ENCODE data around the gene FNDC7. TPM values are rescaled to one million over a fixed set of nuclear protein-coding genes. Genes with fewer than 3 reads are reported as not detected.
"Not testable (repeated sequence)": the region's sequence is repeated elsewhere in the genome, so short reads cannot be mapped to it uniquely, and the experiment has no call there.

The FNDC7 gene
- total and polyA plus RNA-seq, 5 donors from 2014 or later: 0.20 TPM; not detected in 4

DNA sequence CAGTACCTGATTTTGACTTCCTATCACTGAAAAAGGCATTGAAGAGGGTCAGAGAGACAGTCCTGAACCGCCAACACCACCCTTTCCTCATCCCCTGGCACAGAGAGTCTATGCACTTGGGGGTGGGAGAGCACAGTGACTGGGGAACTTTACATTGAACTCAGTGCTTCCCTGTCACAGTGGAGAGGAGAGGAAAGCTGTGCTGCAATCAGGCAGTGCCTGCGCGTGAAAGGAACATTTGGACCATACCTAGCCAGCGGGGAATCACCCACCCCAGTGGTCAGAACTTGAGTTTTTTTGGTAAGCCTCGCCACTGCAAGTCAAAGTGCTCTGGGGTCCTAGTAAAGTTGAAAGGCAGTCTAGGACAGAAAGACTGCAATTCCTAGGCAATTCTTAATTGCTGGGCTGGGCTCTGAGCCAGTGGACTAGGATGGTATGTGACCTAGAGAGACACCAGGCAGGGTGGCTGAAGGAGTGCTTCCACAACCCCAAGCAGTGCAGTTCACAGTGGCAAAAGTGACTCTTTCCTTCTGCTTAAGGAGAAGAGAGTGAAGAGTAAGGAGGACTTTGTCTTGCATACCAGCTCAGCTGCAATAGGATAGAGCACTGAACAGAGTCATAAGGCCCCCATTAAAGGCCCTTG is 42.5 kb upstream of the FNDC7 start:
- Histone ChIP-seq H3K27me3 (ENCODE audit: control insufficient read depth, insufficient read depth, low read length) (peaks cover 2% of the 10 kb centered on the region), H3K4me3 (ENCODE audit: low read depth, low read length) (no peak overlapping the region), H3K36me3 (ENCODE audit: control insufficient read depth, insufficient read depth, low read length) (no peaks in the 10 kb centered on the region), H3K4me1 (ENCODE audit: control insufficient read depth, insufficient read depth, low read length, poor library complexity, severe bottlenecking) (peaks cover 5% of the 10 kb centered on the region), H3K9me3 (ENCODE audit: control insufficient read depth in 2 of 2, low read length in 2 of 2) (no peaks in the 10 kb centered on the region), H3K27ac (ENCODE audit: insufficient read depth, low read length, poor library complexity, severe bottlenecking) (no peak overlapping the region)
- H3K4me3 Mint-ChIP-seq: no peak overlapping the region
- peaks cover 5% of the 10 kb centered on the region for H3K36me3 Mint-ChIP-seq
- DNase-seq: no peak
- H3K4me1 Mint-ChIP-seq: peaks cover 0 to 19% (median 4%) of the 10 kb centered on the region in 4 donors
- peak overlapping the region in 2 of 3 donors; percentile 27 to 83 for H3K27ac Mint-ChIP-seq
- ATAC-seq (ENCODE audit: low read depth in 2 of 2): no peak
- no peaks in the 10 kb centered on the region for H3K9me3 Mint-ChIP-seq
- H3K27me3 Mint-ChIP-seq: peaks cover 13% of the 10 kb centered on the region

DNA sequence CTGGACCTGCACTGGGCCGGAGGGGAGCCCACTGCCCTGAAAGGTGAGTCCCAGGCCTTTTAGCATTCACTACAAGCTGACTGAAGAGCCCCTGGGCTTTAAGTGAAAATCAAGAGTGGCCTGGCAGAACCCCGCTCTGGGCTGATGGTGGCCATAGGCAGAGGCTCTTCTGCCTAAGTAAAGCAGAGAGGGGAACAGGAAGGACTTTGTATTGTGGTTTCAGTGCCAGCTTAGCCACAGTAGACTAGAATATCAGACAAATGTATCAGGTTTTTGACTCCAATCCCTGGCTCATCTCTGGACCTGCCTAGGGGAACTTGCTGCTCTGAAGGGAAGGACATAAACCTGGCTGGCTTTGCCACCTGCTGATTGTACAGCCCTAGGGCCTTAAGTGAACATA is 41.6 kb upstream of the FNDC7 start:
- Mint-ChIP-seq H3K27me3 (peaks cover 13% of the 10 kb centered on the region), H3K4me1 (peaks cover 0 to 19% (median 4%) of the 10 kb centered on the region in 4 donors), H3K36me3 (no peaks in the 10 kb centered on the region), H3K9me3 (no peaks in the 10 kb centered on the region), H3K27ac (peak overlapping the region in 1 of 3 donors; percentile 41), H3K4me3 (no peak overlapping the region)
- DNase-seq (peak in 1 of 3 donors; percentile 21), ATAC-seq (ENCODE audit: low read depth in 2 of 2) (no peak)
- Histone ChIP-seq H3K9me3 (ENCODE audit: control insufficient read depth in 2 of 2, low read length in 2 of 2) (no peaks in the 10 kb centered on the region), H3K27me3 (ENCODE audit: control insufficient read depth, insufficient read depth, low read length) (peaks cover 2% of the 10 kb centered on the region), H3K4me1 (ENCODE audit: control insufficient read depth, insufficient read depth, low read length, poor library complexity, severe bottlenecking) (peaks cover 5% of the 10 kb centered on the region), H3K4me3 (ENCODE audit: low read depth, low read length) (no peak overlapping the region), H3K36me3 (ENCODE audit: control insufficient read depth, insufficient read depth, low read length) (no peaks in the 10 kb centered on the region), H3K27ac (ENCODE audit: insufficient read depth, low read length, poor library complexity, severe bottlenecking) (no peak overlapping the region)

DNA sequence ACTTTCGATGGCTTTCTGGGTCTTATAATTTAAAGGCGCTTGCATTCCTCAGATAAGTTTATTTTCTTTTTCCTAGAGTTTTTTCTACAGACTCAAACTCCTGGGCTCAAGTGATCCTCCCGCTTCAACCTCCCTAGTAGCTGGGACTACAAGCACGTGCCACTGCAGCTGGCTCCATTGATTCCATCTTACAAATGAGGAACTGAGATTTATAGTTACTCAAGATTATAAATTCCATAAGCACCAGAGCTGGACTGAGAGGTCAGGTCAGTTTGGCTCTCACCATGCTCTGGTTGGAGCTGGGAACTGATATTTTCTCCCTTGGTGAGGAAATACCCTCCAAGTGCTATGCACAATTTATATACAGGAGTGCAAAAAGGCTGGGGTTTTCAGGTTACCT is 34.0 kb upstream of the FNDC7 start:
- Histone ChIP-seq H3K36me3 (ENCODE audit: control insufficient read depth, insufficient read depth, low read length) (no peaks in the 10 kb centered on the region), H3K4me1 (ENCODE audit: control insufficient read depth, insufficient read depth, low read length, poor library complexity, severe bottlenecking) (peaks cover 7% of the 10 kb centered on the region), H3K9me3 (ENCODE audit: control insufficient read depth in 2 of 2, low read length in 2 of 2) (no peaks in the 10 kb centered on the region), H3K4me3 (ENCODE audit: low read depth, low read length) (no peak overlapping the region), H3K27me3 (ENCODE audit: control insufficient read depth, insufficient read depth, low read length) (peaks cover 4% of the 10 kb centered on the region), H3K27ac (ENCODE audit: insufficient read depth, low read length, poor library complexity, severe bottlenecking) (no peak overlapping the region)
- ATAC-seq (ENCODE audit: low read depth in 2 of 2) (no peak), DNase-seq (no peak)
- Mint-ChIP-seq H3K27ac (peak overlapping the region in 1 of 3 donors; percentile 66), H3K36me3 (peaks cover 3% of the 10 kb centered on the region), H3K4me1 (peaks cover 0 to 9% (median 7%) of the 10 kb centered on the region in 4 donors), H3K9me3 (no peaks in the 10 kb centered on the region), H3K27me3 (peaks cover 13% of the 10 kb centered on the region), H3K4me3 (no peak overlapping the region)

- H3K4me3 ChIP-seq (ENCODE audit: low read depth, low read length): peak overlapping the region; percentile 43
- peak overlapping the region in 3 of 4 donors; percentile 35 to 63 (median 58) for H3K4me3 Mint-ChIP-seq
Observed at GRCh38 chr1:108679586-108680213, 33.0 kb upstream of the FNDC7 start.

GRCh38 chr1:108681701-108682100 is 31.0 kb upstream of the FNDC7 start:
- H3K36me3 ChIP-seq (ENCODE audit: control insufficient read depth, insufficient read depth, low read length); ATAC-seq (ENCODE audit: low read depth in 2 of 2); H3K4me3 ChIP-seq (ENCODE audit: low read depth, low read length); H3K27ac Mint-ChIP-seq; H3K9me3 ChIP-seq (ENCODE audit: control insufficient read depth in 2 of 2, low read length in 2 of 2); H3K4me3 Mint-ChIP-seq; H3K9me3 Mint-ChIP-seq; DNase-seq; H3K4me1 ChIP-seq (ENCODE audit: control insufficient read depth, insufficient read depth, low read length, poor library complexity, severe bottlenecking); H3K27ac ChIP-seq (ENCODE audit: insufficient read depth, low read length, poor library complexity, severe bottlenecking); H3K4me1 Mint-ChIP-seq; H3K36me3 Mint-ChIP-seq: not testable (repeated sequence)
- peaks cover 13% of the 10 kb centered on the region for H3K27me3 ChIP-seq (ENCODE audit: control insufficient read depth, insufficient read depth, low read length)
- peaks cover 22% of the 10 kb centered on the region for H3K27me3 Mint-ChIP-seq

More at GRCh38 chr1:108679586-108680213, 33.0 kb upstream of the FNDC7 start:
- H3K36me3 ChIP-seq (ENCODE audit: control insufficient read depth, insufficient read depth, low read length): no peaks in the 10 kb centered on the region
- ATAC-seq (ENCODE audit: low read depth in 2 of 2) (no peak), DNase-seq (peak in 1 of 3 donors; percentile 38)
- Mint-ChIP-seq H3K27me3 (peaks cover 16% of the 10 kb centered on the region), H3K36me3 (peaks cover 3% of the 10 kb centered on the region), H3K4me1 (peaks cover 0 to 9% (median 7%) of the 10 kb centered on the region in 4 donors), H3K9me3 (no peaks in the 10 kb centered on the region), H3K27ac (peak overlapping the region; percentile 38 to 82 (median 59))
- peaks cover 7% of the 10 kb centered on the region for H3K4me1 ChIP-seq (ENCODE audit: control insufficient read depth, insufficient read depth, low read length, poor library complexity, severe bottlenecking)
- no peak overlapping the region for H3K27ac ChIP-seq (ENCODE audit: insufficient read depth, low read length, poor library complexity, severe bottlenecking)
- H3K9me3 ChIP-seq (ENCODE audit: control insufficient read depth in 2 of 2, low read length in 2 of 2): no peaks in the 10 kb centered on the region
- H3K27me3 ChIP-seq (ENCODE audit: control insufficient read depth, insufficient read depth, low read length): peaks cover 7% of the 10 kb centered on the region

DNA sequence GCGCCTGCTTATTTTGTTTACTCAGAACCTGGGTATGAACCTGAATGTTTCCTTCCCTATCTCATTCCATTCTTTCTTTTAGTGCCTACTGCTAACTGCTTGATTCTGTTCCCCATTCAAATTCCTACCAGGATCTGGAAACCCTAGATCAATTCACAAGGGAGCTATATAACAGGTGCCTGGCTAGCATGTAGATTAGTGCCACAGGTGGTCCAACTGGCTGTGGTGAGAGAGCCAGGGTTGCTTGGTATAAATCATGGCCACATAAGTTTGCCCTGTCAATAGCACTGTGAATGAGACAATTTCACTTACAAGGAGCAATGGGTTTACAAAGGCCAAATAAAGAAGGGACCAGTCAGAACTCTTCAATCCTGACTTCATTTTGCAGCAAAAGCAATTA is 27.2 kb upstream of the FNDC7 start:
- Mint-ChIP-seq H3K27me3 (peaks cover 22% of the 10 kb centered on the region), H3K9me3 (no peaks in the 10 kb centered on the region), H3K27ac (no peak overlapping the region), H3K4me1 (peaks cover 2 to 5% (median 3%) of the 10 kb centered on the region in 4 donors), H3K36me3 (peaks cover 3% of the 10 kb centered on the region), H3K4me3 (no peak overlapping the region)
- peaks cover 13% of the 10 kb centered on the region for H3K27me3 ChIP-seq (ENCODE audit: control insufficient read depth, insufficient read depth, low read length)
- no peak for DNase-seq
- H3K4me3 ChIP-seq (ENCODE audit: low read depth, low read length): no peak overlapping the region
- no peak for ATAC-seq (ENCODE audit: low read depth in 2 of 2)
- H3K36me3 ChIP-seq (ENCODE audit: control insufficient read depth, insufficient read depth, low read length): no peaks in the 10 kb centered on the region
- peaks cover under 1% of the 10 kb centered on the region for H3K4me1 ChIP-seq (ENCODE audit: control insufficient read depth, insufficient read depth, low read length, poor library complexity, severe bottlenecking)
- no peak overlapping the region for H3K27ac ChIP-seq (ENCODE audit: insufficient read depth, low read length, poor library complexity, severe bottlenecking)
- no peaks in the 10 kb centered on the region for H3K9me3 ChIP-seq (ENCODE audit: control insufficient read depth in 2 of 2, low read length in 2 of 2)

GRCh38 chr1:108686614-108687313 is 25.9 kb upstream of the FNDC7 start:
- no peaks in the 10 kb centered on the region for H3K36me3 ChIP-seq (ENCODE audit: control insufficient read depth, insufficient read depth, low read length)
- Mint-ChIP-seq H3K4me3 (no peak overlapping the region), H3K4me1 (peaks cover 11 to 17% (median 14%) of the 10 kb centered on the region in 4 donors), H3K27me3 (peaks cover 23% of the 10 kb centered on the region), H3K9me3 (no peaks in the 10 kb centered on the region), H3K27ac (no peak overlapping the region), H3K36me3 (peaks cover under 1% of the 10 kb centered on the region)
- no peak overlapping the region for H3K27ac ChIP-seq (ENCODE audit: insufficient read depth, low read length, poor library complexity, severe bottlenecking)
- no peak for DNase-seq
- H3K27me3 ChIP-seq (ENCODE audit: control insufficient read depth, insufficient read depth, low read length): peaks cover 13% of the 10 kb centered on the region
- H3K4me3 ChIP-seq (ENCODE audit: low read depth, low read length): no peak overlapping the region
- no peaks in the 10 kb centered on the region for H3K9me3 ChIP-seq (ENCODE audit: control insufficient read depth in 2 of 2, low read length in 2 of 2)
- H3K4me1 ChIP-seq (ENCODE audit: control insufficient read depth, insufficient read depth, low read length, poor library complexity, severe bottlenecking): peaks cover 13% of the 10 kb centered on the region
- ATAC-seq (ENCODE audit: low read depth in 2 of 2): no peak
